Activated CD4-positive, alpha-beta T cell treated with anti-CD3 and anti-CD28 coated beads, Interleukin-2, amount 10 ng/mL, durations not matched to agents 7 days and 5 days (primary cell): ENCODE data around the gene CACNA1A. TPM values are rescaled to one million over a fixed set of nuclear protein-coding genes. Genes with fewer than 3 reads are reported as not detected.
"Not testable (repeated sequence)": the region's sequence is repeated elsewhere in the genome, so short reads cannot be mapped to it uniquely, and the experiment has no call there.

Source experiments
- CTCF ChIA-PET: fragments of 350-600 bp; sonication (Branson Sonifier 250); formaldehyde crosslinking; loops from one replicate; lab custom pipeline; 2021; ENCODE audit warnings: antibody characterized with exemption; lab: Charles Lee
- POLR2A ChIA-PET: fragments of 350-600 bp; sonication (Branson Sonifier 250); formaldehyde crosslinking; loops from one replicate; lab custom pipeline; 2021; ENCODE audit warnings: antibody characterized with exemption; lab: Charles Lee
- DNase-seq: peaks from one replicate; pipeline ENCODE4 v3.0.0-alpha.2; 2020
- H3K27ac Mint-ChIP-seq: one replicate; pipeline ENCODE4 v1.8.0; 2021; ENCODE audit warnings: mild to moderate bottlenecking, moderate library complexity, mixed read lengths
- H3K27me3 Mint-ChIP-seq: one replicate; pipeline ENCODE4 v1.8.0; 2021; ENCODE audit warnings: mixed read lengths
- H3K36me3 Mint-ChIP-seq: one replicate; pipeline ENCODE4 v1.8.0; 2021; ENCODE audit warnings: low read depth, mixed read lengths
- H3K4me1 Mint-ChIP-seq: one replicate; pipeline ENCODE4 v1.8.0; 2021; ENCODE audit warnings: mixed read lengths
- H3K4me3 Mint-ChIP-seq: one replicate; pipeline ENCODE4 v1.8.0; 2021; ENCODE audit warnings: mild to moderate bottlenecking, moderate library complexity, mixed read lengths
- H3K9me3 Mint-ChIP-seq: one replicate; pipeline ENCODE4 v1.8.0; 2021; ENCODE audit warnings: mixed read lengths
- total RNA-seq, 2 experiments: library from RNA; stranded (reverse); gene quantifications; one replicate each; pipeline ENCODE4 v1.2.3, GENCODE V29; 2021

CACNA1A gene
- total RNA-seq, 2 experiments from 2014 or later: 0.82 to 1.3 TPM

DNA sequence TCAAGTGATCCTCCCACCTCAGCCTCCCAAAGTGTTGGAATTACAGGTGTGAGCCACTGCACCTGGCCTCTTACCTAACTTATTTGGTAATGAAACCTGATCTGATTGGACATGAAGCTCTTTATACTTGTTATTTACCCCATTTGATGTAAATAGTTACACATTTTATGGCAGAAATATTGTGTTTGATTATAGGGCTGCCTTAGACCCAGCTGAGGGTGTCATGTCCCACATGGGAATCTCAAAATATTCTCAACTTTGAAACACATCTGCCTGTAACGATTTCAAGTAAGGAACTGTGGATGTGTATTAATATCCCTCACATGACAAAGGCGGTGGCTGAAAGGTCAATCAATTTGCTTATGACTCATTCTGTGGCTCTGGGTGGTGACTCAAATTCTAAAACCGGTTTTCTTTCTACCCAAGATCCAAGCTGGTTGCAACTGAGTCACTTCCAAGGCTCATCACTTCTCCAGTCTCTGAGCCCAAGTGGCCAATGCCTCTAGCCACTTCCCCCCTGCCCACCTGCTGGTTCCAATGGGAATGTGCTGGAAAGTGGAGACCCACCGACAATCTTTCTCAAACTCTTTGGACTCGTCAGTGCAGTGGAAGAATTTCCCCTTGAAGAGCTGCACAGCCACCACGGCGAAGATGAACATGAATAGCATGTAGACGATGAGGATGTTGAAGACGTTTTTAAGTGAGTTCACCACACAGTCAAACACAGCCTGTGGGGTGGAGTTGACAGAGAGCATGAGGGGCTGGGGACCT lies 245.2 kb downstream of the CACNA1A start:
- CTCF ChIA-PET: interaction anchor here (0.5 to 1.8 kb wide), 5 partner anchors 17 to 150 kb away, joined by 3 to 8 read pairs (median 5); no protein-coding TSS in a partner anchor
- Mint-ChIP-seq H3K27ac (no peak overlapping the region), H3K4me3 (no peak overlapping the region), H3K9me3 (no peaks in the 10 kb centered on the region), H3K27me3 (peaks cover 30% of the 10 kb centered on the region), H3K4me1 (peaks cover 13% of the 10 kb centered on the region), H3K36me3 (no peaks in the 10 kb centered on the region)
- POLR2A ChIA-PET: interaction anchor here (0.6 kb wide), 1 partner anchor 90 kb away, joined by 6 read pairs; no protein-coding TSS in a partner anchor
- peak; percentile 18 for DNase-seq

DNA sequence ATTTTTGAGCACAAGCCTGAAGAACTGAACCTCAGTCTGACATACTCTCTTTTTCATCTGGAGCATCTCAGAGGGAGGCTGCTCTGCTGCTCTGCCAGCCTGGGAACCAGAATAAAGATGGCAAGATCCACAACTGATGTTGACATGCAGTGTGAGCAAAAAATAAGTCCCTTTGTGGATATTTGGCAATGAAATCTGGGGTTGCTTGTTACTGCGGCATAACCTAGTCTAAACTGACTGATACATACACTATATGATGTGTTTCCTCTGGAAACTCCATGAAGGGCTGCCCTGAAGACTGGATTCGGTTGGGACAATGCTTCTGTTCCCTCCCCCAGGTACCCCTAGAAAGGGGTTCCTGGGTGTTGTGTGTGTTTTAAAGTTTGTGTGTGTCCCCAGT lies 249.4 kb downstream of the CACNA1A start:
- ChIA-PET POLR2A (no interaction called here), CTCF (interaction anchor here (1.3 kb wide), 1 partner anchor 62 kb away, joined by 3 read pairs; no protein-coding TSS in a partner anchor)
- H3K4me3 Mint-ChIP-seq: no peak overlapping the region
- DNase-seq: no peak
- peaks cover 7% of the 10 kb centered on the region for H3K4me1 Mint-ChIP-seq
- H3K9me3 Mint-ChIP-seq: no peaks in the 10 kb centered on the region
- H3K27me3 Mint-ChIP-seq: peaks cover 19% of the 10 kb centered on the region
- H3K36me3 Mint-ChIP-seq: no peaks in the 10 kb centered on the region
- no peak overlapping the region for H3K27ac Mint-ChIP-seq

DNA sequence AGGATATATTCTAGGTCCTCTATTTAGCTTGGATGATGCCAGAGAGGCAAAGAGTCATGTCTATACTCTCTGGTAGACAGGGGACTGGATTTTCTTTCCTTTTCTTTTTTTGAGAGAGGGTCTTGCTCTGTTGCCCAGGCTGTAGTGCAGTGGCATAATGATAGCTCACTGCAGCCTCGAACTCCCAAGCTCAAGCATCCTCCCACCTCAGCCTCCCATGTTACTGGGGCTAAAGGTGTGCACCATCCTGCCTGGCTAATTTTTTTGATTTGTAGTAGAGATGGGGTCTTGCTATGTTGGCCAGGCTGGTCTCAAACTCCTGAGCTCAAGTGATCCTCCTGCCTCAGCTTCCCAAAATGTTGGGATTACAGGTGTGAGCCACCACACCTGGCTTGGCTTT lies 249.9 kb downstream of the CACNA1A start:
- peaks cover 19% of the 10 kb centered on the region for H3K27me3 Mint-ChIP-seq
- DNase-seq, H3K4me1 Mint-ChIP-seq, H3K36me3 Mint-ChIP-seq, H3K27ac Mint-ChIP-seq, H3K4me3 Mint-ChIP-seq, H3K9me3 Mint-ChIP-seq, POLR2A ChIA-PET: not testable (repeated sequence)
- CTCF ChIA-PET: interaction anchor here (1.3 kb wide), 1 partner anchor 62 kb away, joined by 3 read pairs; no protein-coding TSS in a partner anchor

- H3K4me3 Mint-ChIP-seq: no peak overlapping the region
- no peak overlapping the region for H3K27ac Mint-ChIP-seq
- no peaks in the 10 kb centered on the region for H3K9me3 Mint-ChIP-seq
- no peaks in the 10 kb centered on the region for H3K36me3 Mint-ChIP-seq
- POLR2A ChIA-PET: no interaction called here
- DNase-seq: no peak
- H3K27me3 Mint-ChIP-seq: peaks cover 19% of the 10 kb centered on the region
- no peaks in the 10 kb centered on the region for H3K4me1 Mint-ChIP-seq
- CTCF ChIA-PET: interaction anchor here (1.3 kb wide), 1 partner anchor 61 kb away, joined by 3 read pairs; no protein-coding TSS in a partner anchor
These were observed 250.6 kb downstream of the CACNA1A start for GRCh38 chr19:13255719-13256059.

GRCh38 chr19:13255041-13255718 lies 251.1 kb downstream of the CACNA1A start:
- Mint-ChIP-seq H3K4me3 (no peak overlapping the region), H3K27ac (no peak overlapping the region), H3K36me3 (no peaks in the 10 kb centered on the region), H3K27me3 (peaks cover 19% of the 10 kb centered on the region), H3K9me3 (no peaks in the 10 kb centered on the region), H3K4me1 (no peaks in the 10 kb centered on the region)
- POLR2A ChIA-PET: no interaction called here
- no peak for DNase-seq
- CTCF ChIA-PET: interaction anchor here (1.3 to 2.2 kb wide), 2 partner anchors 12 to 61 kb away, joined by 3 to 6 read pairs; no protein-coding TSS in a partner anchor

- Mint-ChIP-seq H3K36me3 (no peaks in the 10 kb centered on the region), H3K27ac (no peak overlapping the region), H3K4me3 (no peak overlapping the region), H3K4me1 (no peaks in the 10 kb centered on the region), H3K27me3 (peaks cover 13% of the 10 kb centered on the region), H3K9me3 (no peaks in the 10 kb centered on the region)
- no peak for DNase-seq
- ChIA-PET CTCF (interaction anchor here (2.2 kb wide), 1 partner anchor 9 kb away, joined by 6 read pairs; no protein-coding TSS in a partner anchor), POLR2A (no interaction called here)
These were observed 253.5 kb downstream of the CACNA1A start for GRCh38 chr19:13252569-13253335.

DNA sequence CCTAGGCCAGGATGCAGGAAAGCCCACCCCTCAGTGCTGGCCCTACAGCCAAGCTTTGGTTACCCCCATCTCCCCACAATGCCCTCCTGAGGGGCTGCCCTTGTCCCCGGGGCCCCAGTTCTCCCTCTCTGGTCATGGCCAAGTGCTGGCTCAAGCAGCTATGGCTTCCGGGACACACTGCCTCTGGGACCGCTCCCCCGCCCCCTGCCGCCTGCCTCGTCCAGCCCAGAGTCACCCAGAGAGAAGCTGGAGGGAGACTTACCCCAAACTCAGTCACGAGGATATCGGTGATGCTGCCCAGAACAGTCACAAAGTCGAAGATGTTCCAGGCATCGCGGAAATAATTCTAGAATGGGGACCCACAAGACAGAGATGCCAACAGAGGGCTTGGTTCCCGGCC lies 261.4 kb downstream of the CACNA1A start:
- Mint-ChIP-seq H3K4me3 (no peak overlapping the region), H3K9me3 (no peaks in the 10 kb centered on the region), H3K27me3 (no peaks in the 10 kb centered on the region), H3K4me1 (peaks cover 17% of the 10 kb centered on the region), H3K27ac (no peak overlapping the region), H3K36me3 (no peaks in the 10 kb centered on the region)
- ChIA-PET CTCF (interaction anchor here (1.3 kb wide), 1 partner anchor 10 kb away, joined by 3 read pairs; no protein-coding TSS in a partner anchor), POLR2A (no interaction called here)
- DNase-seq: no peak

DNA sequence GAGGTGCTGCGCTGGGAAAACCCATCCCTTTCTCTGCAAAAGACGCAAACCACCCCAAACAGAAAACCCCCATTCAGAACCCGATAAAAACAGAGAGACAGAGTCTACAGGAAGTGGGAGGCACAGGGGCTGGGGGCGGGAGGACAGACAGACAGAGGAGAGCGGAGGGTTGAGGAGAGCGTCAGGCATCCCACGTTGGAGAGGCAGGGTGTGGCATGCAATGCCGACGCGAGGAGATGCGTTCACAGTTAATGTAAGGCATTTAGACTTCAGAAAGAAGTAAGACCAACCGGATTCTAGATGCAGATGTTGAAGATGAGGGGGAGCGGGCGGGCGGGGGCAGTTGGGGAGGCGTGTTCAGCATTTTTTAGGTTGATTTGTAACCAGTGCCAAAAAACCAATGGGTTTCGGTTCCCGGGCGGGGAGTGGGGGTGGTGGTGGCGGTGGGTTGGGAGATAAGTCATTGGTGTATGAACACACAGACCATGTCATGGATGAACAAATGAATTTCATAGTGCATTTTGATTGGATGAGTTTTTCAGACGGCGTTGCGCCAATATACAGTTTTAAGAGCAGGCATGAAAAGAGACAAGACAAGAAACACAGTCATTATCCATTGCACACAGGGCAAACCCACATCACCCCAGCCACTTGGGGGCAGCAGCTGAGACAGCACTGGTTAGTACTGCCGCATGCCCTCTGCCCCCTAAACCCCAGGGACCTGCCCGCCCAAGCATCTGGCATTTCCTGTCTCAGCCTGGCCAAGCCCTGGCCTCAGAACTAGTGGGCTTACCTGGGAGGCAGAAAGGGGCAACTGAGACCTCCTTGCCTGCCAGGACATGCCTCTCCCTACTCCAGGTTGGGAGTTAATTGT lies 264.8 kb downstream of the CACNA1A start:
- H3K9me3 Mint-ChIP-seq: no peaks in the 10 kb centered on the region
- DNase-seq: no peak
- H3K4me3 Mint-ChIP-seq: no peak overlapping the region
- peaks cover 17% of the 10 kb centered on the region for H3K4me1 Mint-ChIP-seq
- CTCF ChIA-PET: interaction anchor here (2.1 kb wide), 1 partner anchor 25 kb away, joined by 4 read pairs; no protein-coding TSS in a partner anchor
- H3K27ac Mint-ChIP-seq: no peak overlapping the region
- H3K36me3 Mint-ChIP-seq: no peaks in the 10 kb centered on the region
- H3K27me3 Mint-ChIP-seq: no peaks in the 10 kb centered on the region
- POLR2A ChIA-PET: no interaction called here

- no peak for DNase-seq
- ChIA-PET POLR2A (no interaction called here), CTCF (no interaction called here)
- Mint-ChIP-seq H3K36me3 (peaks cover 3% of the 10 kb centered on the region), H3K4me3 (no peak overlapping the region), H3K27ac (no peak overlapping the region), H3K9me3 (peaks cover under 1% of the 10 kb centered on the region), H3K4me1 (peaks cover 18% of the 10 kb centered on the region), H3K27me3 (no peaks in the 10 kb centered on the region)
These were observed 265.8 kb downstream of the CACNA1A start for GRCh38 chr19:13240312-13241022.

GRCh38 chr19:13238891-13239534 lies 267.3 kb downstream of the CACNA1A start:
- DNase-seq: no peak
- Mint-ChIP-seq H3K27me3 (no peaks in the 10 kb centered on the region), H3K27ac (no peak overlapping the region), H3K36me3 (peaks cover 10% of the 10 kb centered on the region), H3K9me3 (peaks cover 12% of the 10 kb centered on the region), H3K4me3 (no peak overlapping the region), H3K4me1 (peaks cover 31% of the 10 kb centered on the region)
- POLR2A ChIA-PET: no interaction called here
- CTCF ChIA-PET: interaction anchor here (1.3 kb wide), 1 partner anchor 16 kb away, joined by 3 read pairs; no protein-coding TSS in a partner anchor

GRCh38 chr19:13234518-13234917 lies 271.8 kb downstream of the CACNA1A start:
- H3K9me3 Mint-ChIP-seq: peaks cover 12% of the 10 kb centered on the region
- H3K4me3 Mint-ChIP-seq: peak overlapping the region; percentile 19
- peaks cover 14% of the 10 kb centered on the region for H3K4me1 Mint-ChIP-seq
- POLR2A ChIA-PET: no interaction called here
- H3K36me3 Mint-ChIP-seq: peaks cover 10% of the 10 kb centered on the region
- H3K27me3 Mint-ChIP-seq: peaks cover 4% of the 10 kb centered on the region
- peak; percentile 67 for DNase-seq
- peak overlapping the region; percentile 81 for H3K27ac Mint-ChIP-seq
- CTCF ChIA-PET: no interaction called here
